IPS DF 6.9 (cell line): ENCODE data around the gene HSFX1.
"Not testable (repeated sequence)": the region's sequence is repeated elsewhere in the genome, so short reads cannot be mapped to it uniquely, and the experiment has no call there.

Source experiments
- DNase-seq: peaks from one replicate; pipeline ENCODE4 v3.0.0-alpha.2; 2013; ENCODE audit warnings: low read depth, low spot score
- H3K27ac ChIP-seq: one replicate; pipeline ENCODE4 v1.5.1; 2013; ENCODE audit warnings: low read length, control low read depth
- H3K27me3 ChIP-seq: 2 replicates; pipeline ENCODE4 v1.6.1; 2013; ENCODE audit warnings: mild to moderate bottlenecking, low read length; ENCODE audit not compliant: control insufficient read depth, insufficient read depth
- H3K36me3 ChIP-seq: 2 replicates; pipeline ENCODE4 v1.6.1; 2013; ENCODE audit warnings: low read length; ENCODE audit not compliant: control insufficient read depth, insufficient read depth
- H3K4me1 ChIP-seq: 2 replicates; pipeline ENCODE4 v1.6.1; 2013; ENCODE audit warnings: low read length; ENCODE audit not compliant: control insufficient read depth, insufficient read depth
- H3K4me3 ChIP-seq: 2 replicates; pipeline ENCODE4 v1.5.1; 2013; ENCODE audit warnings: mild to moderate bottlenecking, low read length
- H3K9me3 ChIP-seq: 2 replicates; pipeline ENCODE4 v1.6.1; 2013; ENCODE audit warnings: low read length, inconsistent platforms; ENCODE audit not compliant: control insufficient read depth, insufficient read depth
- WGBS: extraction: QIAGEN DNeasy Blood & Tissue Kit; methylation state at CpG from one replicate; pipeline ENCODE4 v1.1.7; 2013; ENCODE audit warnings: mixed read lengths, missing lambda C conversion rate; ENCODE audit not compliant: insufficient read length, insufficient coverage; 5-methylcytosine and 5-hydroxymethylcytosine counted together

Gene HSFX1, protein sequence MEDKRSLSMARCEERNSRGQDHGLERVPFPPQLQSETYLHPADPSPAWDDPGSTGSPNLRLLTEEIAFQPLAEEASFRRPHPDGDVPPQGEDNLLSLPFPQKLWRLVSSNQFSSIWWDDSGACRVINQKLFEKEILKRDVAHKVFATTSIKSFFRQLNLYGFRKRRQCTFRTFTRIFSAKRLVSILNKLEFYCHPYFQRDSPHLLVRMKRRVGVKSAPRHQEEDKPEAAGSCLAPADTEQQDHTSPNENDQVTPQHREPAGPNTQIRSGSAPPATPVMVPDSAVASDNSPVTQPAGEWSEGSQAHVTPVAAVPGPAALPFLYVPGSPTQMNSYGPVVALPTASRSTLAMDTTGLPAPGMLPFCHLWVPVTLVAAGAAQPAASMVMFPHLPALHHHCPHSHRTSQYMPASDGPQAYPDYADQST

DNA sequence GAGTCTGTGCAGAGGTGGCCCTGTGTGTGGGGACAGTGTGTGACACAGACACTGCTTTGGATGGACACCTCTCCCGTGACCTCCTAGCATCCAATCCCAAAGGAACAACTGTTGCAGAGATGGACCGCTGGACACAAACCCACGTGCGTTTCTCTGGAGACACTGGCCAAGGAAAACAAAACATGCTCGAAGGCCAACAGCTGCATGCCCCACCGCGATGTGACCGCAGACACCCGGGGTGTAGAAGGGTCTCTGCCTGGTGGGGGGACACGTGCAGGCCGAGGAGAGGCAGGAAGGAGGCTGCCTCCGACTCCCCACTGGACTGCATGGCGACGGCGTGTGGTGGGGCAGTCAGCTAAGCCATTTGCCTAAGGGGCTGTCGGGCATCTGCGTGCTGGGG lies at the start of gene HSFX1:
TSS of gene HSFX1 (plus strand) at position 301 of the 400 bp plus-strand sequence. CDS start 614 bp downstream, outside the sequence.
- not testable (repeated sequence) for H3K36me3 ChIP-seq, DNase-seq, H3K27ac ChIP-seq, H3K9me3 ChIP-seq, H3K27me3 ChIP-seq, H3K4me3 ChIP-seq, H3K4me1 ChIP-seq
- no CpG with 5 or more reads among the region's 17 CpGs for WGBS

DNA sequence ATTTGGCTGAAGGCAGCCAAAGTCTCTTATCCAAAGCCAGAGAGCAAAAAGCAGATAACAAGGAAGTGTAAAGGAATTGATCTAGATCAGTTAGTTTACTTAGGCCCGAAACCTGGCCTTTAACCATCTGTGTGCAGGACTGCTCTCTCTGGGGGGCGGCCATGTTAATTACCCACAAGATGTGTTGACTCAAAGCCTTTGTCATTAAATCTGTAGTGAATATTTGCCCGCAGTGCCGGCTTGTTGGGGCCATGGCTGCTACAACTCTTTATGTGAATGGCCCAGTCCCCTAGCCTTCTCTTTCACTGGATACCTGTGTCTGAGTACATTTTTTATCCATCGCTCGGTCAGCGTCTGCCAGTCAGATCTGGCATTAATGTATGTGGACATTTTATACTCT lies 46.6 kb upstream of the HSFX1 start:
- not testable (repeated sequence) for H3K9me3 ChIP-seq, H3K36me3 ChIP-seq, H3K27me3 ChIP-seq, H3K27ac ChIP-seq, H3K4me3 ChIP-seq, H3K4me1 ChIP-seq, DNase-seq
- WGBS = no CpG with 5 or more reads among the region's 7 CpGs

DNA sequence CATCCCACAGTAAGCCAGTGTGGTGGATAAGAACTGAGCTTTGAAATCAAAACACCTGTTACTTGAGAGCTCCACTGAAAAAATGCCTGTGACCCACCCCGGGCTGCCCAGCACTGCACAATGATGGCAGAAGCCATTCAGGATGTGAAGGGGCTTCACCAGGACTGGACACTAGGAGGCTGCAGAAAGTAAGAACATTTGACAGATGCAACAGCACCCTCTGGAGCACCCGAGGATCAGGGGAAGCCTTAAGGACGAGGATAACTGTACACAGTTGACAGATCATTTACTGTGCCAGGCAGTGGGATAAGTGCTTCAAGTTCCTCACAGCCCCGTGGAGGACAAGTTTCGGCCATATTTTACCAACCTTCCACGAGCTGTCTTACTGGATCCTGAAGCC lies 31.6 kb upstream of the HSFX1 start:
- no CpG with 5 or more reads among the region's 6 CpGs for WGBS
- not testable (repeated sequence) for H3K27ac ChIP-seq

DNA sequence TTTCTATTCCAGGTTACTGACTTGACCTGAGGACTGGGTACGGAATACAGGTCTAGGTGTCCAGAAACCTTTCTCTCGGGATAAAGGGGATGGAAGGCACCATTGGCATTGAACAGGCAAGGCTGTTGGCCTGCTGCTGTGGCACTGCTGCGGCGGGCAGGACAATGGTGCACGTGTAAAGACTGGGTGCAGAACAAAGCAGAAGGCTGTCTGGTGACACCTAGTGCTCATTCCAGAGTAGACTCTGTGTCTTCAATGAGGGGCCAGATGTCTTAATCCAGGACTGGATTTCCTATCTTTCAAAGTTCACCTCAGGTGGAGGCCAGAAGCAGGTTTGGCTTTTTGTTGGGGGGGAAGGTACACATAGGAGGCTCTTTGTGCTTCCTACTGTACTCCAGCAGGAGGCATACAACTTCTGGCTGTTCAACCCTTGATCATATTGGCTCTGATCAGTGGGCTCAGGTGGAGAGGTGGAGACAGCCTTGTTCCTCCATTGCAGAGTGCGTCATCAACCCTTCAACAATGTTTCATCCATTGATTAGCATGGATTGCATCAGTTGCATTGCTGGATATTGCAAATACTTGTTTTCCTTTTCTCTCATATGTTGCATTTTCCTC lies 27.4 kb upstream of the HSFX1 start:
- H3K4me1 ChIP-seq, H3K27ac ChIP-seq: not testable (repeated sequence)
- WGBS = no CpG with 5 or more reads among the region's 6 CpGs

More for the DNA sequence above, 31.6 kb upstream of the HSFX1 start:
- not testable (repeated sequence) for H3K36me3 ChIP-seq, H3K4me3 ChIP-seq, H3K27me3 ChIP-seq, H3K9me3 ChIP-seq, H3K4me1 ChIP-seq, DNase-seq

DNA sequence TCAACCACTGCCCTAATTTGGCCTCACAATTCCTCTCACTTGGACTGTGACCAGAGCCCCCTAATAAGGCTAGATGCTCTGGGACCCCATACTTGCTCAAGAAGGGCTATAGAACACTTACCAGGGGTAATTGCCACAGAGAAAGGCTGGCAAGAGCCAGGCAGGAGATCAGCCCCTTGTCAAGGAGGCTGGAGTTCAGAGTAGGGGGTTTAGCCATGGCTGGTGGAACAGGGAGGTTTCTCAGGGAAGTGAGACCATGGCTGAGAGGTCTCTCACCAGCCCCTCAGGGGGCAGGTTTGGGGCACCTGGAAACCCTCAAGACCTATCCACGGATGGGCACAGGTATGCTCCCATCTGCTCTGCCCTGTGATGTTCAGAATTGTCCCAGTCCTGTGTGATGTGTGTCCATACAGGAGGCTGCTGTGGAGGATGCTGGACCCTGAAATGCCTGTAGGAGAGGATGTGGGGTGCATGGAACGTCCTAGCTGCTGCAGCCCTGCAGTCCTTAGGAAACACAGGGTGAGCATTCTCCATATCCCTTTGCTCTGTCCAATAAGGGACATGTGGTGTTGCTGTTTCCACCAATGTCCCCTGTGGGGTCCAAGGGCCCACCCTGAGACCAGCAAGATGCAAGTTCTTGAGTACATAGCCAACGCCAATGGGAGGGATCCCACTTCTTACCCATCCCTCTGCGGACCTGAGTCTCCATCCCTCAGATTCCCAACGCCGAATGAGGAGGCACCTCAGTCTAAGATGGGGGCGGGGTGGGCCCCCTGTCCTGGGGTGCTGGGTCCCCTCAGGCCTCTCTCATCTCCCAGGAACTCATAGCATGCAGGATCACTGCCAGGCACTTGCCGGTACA lies 16.4 kb upstream of the HSFX1 start:
- H3K36me3 ChIP-seq = no peaks in the 10 kb centered on the region
- H3K9me3 ChIP-seq = no peaks in the 10 kb centered on the region
- no peak for DNase-seq
- no peak overlapping the region for H3K4me3 ChIP-seq
- no peaks in the 10 kb centered on the region for H3K4me1 ChIP-seq
- no peaks in the 10 kb centered on the region for H3K27me3 ChIP-seq
- no peak overlapping the region for H3K27ac ChIP-seq
- no CpG with 5 or more reads among the region's 8 CpGs for WGBS

More for the DNA sequence above, 27.4 kb upstream of the HSFX1 start:
- DNase-seq, H3K36me3 ChIP-seq, H3K27me3 ChIP-seq, H3K9me3 ChIP-seq, H3K4me3 ChIP-seq: not testable (repeated sequence)

DNA sequence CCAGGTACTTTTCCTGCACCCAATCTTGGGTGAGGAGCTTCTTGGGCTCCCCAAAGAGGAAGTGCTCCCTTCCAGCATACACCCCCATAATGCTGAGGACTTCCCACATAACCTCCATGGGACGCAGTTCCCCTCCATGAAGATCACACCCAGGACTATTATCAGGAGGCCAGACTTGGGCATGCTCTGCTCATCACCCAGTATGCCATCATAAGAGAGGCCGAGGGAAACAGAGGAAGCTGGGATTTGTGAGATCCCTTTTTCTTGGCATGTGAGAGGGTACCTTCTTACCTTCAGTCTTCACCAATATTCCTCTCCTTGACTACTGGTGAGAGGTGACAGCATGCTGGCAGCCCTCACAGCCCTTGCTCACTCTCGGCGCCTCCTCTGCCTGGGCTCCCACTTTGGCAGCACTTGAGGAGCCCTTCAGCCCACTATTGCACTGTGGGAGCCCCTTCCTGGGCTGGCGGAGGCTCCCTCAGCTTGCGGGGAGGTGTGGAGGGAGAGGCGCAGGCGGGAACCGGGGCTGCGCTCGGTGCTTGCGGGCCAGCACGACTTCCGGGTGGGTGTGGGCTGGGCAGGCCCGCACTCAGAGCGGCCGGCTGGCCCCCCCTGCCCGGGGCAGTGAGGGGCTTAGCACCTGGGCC lies 15.7 kb upstream of the HSFX1 start:
- WGBS = no CpG with 5 or more reads among the region's 18 CpGs
- H3K27ac ChIP-seq = no peak overlapping the region
- no peak overlapping the region for H3K4me3 ChIP-seq
- no peaks in the 10 kb centered on the region for H3K27me3 ChIP-seq
- no peak for DNase-seq
- no peaks in the 10 kb centered on the region for H3K36me3 ChIP-seq
- no peaks in the 10 kb centered on the region for H3K4me1 ChIP-seq
- no peaks in the 10 kb centered on the region for H3K9me3 ChIP-seq

DNA sequence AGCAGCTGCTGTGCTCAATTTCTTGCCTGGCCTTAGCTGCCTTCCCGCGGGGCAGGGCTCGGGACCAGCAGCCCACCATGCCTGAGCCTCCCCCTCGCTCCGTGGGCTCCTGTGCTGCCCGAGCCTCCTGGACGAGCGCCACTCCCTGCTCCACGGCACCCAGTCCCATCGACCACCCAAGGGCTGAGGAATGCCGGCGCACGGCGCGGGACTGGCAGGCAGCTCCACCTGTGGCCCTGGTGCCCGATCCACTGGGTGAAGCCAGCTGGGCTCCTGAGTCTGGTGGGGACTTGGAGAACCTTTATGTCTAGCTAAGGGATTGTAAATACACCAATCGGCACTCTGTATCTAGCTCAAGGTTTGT lies 15.2 kb upstream of the HSFX1 start:
- not testable (repeated sequence) for H3K4me3 ChIP-seq, H3K9me3 ChIP-seq, H3K27ac ChIP-seq, H3K36me3 ChIP-seq, DNase-seq, H3K4me1 ChIP-seq, H3K27me3 ChIP-seq
- WGBS = no CpG with 5 or more reads among the region's 17 CpGs

DNA sequence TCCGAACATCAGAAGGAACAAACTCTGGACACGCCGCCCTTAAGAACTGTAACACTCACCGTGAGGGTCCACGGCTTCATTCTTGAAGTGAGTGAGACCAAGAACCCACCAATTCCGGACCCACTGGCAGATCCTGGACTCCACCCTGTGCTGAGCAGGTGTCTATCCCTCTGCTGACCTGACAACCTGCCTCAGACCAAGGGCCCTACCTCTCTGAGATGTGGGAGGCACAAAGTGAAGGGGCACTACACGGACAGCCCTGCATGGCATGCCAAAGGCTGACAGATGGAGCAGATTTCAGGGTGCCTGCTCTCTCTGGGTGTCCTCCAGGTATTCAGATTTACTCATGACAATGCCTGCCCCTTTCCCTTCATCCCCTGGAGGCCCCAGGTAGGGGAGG lies 14.0 kb upstream of the HSFX1 start:
- no CpG with 5 or more reads among the region's 7 CpGs for WGBS
- H3K4me3 ChIP-seq = no peak overlapping the region
- no peaks in the 10 kb centered on the region for H3K27me3 ChIP-seq
- H3K27ac ChIP-seq = no peak overlapping the region
- H3K4me1 ChIP-seq = no peaks in the 10 kb centered on the region
- H3K36me3 ChIP-seq = no peaks in the 10 kb centered on the region
- no peaks in the 10 kb centered on the region for H3K9me3 ChIP-seq
- no peak for DNase-seq

DNA sequence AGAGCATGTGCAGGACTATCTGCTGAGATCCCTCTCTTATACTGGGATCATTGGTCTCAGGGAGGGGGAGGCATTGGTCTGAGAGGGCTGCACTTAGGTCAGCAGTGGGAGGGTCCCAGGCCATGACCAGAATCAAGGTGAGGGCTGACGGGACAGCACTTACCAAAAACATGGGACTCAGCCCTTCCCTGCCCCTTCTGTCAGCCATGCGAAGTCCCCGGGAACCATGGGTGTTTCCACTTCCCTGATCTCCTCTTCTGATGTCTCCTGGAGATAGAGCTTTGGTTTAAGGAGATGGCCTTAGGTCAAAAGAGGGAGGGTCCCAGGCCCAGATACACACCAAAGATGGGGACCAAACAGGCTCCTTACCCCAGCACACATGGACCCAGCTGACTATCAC lies 12.9 kb upstream of the HSFX1 start:
- H3K27me3 ChIP-seq = no peaks in the 10 kb centered on the region
- no peaks in the 10 kb centered on the region for H3K36me3 ChIP-seq
- no peaks in the 10 kb centered on the region for H3K9me3 ChIP-seq
- H3K4me3 ChIP-seq = no peak overlapping the region
- DNase-seq = no peak
- no CpG with 5 or more reads among the region's 3 CpGs for WGBS
- no peak overlapping the region for H3K27ac ChIP-seq
- H3K4me1 ChIP-seq = no peaks in the 10 kb centered on the region
